ENCODE results near the gene ZBTB7B. TPM values are rescaled to one million over a fixed set of nuclear protein-coding genes. Genes with fewer than 3 reads are reported as not detected.
A peak's percentile ranks its signal among the peaks of the same experiment; 100 is the strongest.
"Not testable (repeated sequence)": the region's sequence is repeated elsewhere in the genome, so short reads cannot be mapped to it uniquely, and the experiment has no call there.

Gene ZBTB7B
- total RNA-seq, 1 donor from 2014 or later = 44.1 TPM

GRCh38 chr1:154982341-154982740 lies 20.3 kb upstream of the ZBTB7B start:
- DNase-seq = no peak
- ATAC-seq (ENCODE audit: poor library complexity) = no peak
- intact Hi-C loops (cut with DNase I) = no loop called here

GRCh38 chr1:154982897-154983648 lies 19.5 kb upstream of the ZBTB7B start, which contains the start of gene FLAD1:
Gene FLAD1, plus strand, starts transcription at chr1:154983344. Its CDS starts 351 bp downstream, at chr1:154983695.
- DNase-seq (peak; percentile 96), ATAC-seq (ENCODE audit: poor library complexity) (peak; percentile 100)
- intact Hi-C loops (cut with DNase I) = no loop called here

- DNase-seq (no peak), ATAC-seq (ENCODE audit: poor library complexity) (no peak)
- intact Hi-C loops (cut with DNase I) = no loop called here
These were observed 18.7 kb upstream of the ZBTB7B start for GRCh38 chr1:154983776-154984466.

GRCh38 chr1:154986736-154987135 lies 15.9 kb upstream of the ZBTB7B start:
- ATAC-seq (ENCODE audit: poor library complexity); intact Hi-C loops (cut with DNase I); DNase-seq: not testable (repeated sequence)

- ATAC-seq (ENCODE audit: poor library complexity) (no peak), DNase-seq (no peak)
- intact Hi-C loops (cut with DNase I) = no loop called here
These were observed 15.3 kb upstream of the ZBTB7B start for GRCh38 chr1:154987326-154987725.

GRCh38 chr1:154988058-154988954 lies 14.3 kb upstream of the ZBTB7B start:
- ATAC-seq (ENCODE audit: poor library complexity) (no peak), DNase-seq (no peak)
- intact Hi-C loops (cut with DNase I) = no loop called here

- intact Hi-C loops (cut with DNase I) = no loop called here
- DNase-seq = no peak
- ATAC-seq (ENCODE audit: poor library complexity) = no peak
These were observed 13.3 kb upstream of the ZBTB7B start for GRCh38 chr1:154989195-154989860.

- no peak for ATAC-seq (ENCODE audit: poor library complexity)
- intact Hi-C loops (cut with DNase I) = no loop called here
- no peak for DNase-seq
These were observed 12.3 kb upstream of the ZBTB7B start for GRCh38 chr1:154990276-154990675.

GRCh38 chr1:154992721-154993571 lies 9.7 kb upstream of the ZBTB7B start:
- intact Hi-C loops (cut with DNase I) = no loop called here
- ATAC-seq (ENCODE audit: poor library complexity) (no peak), DNase-seq (no peak)

GRCh38 chr1:154993572-154994268 lies 8.9 kb upstream of the ZBTB7B start, which contains the start of gene LENEP:
Gene LENEP, plus strand, starts transcription at chr1:154993586. Its CDS starts 22 bp downstream, at chr1:154993608.
- intact Hi-C loops (cut with DNase I) = no loop called here
- ATAC-seq (ENCODE audit: poor library complexity) (no peak), DNase-seq (no peak)

GRCh38 chr1:154994269-154994587 lies 8.4 kb upstream of the ZBTB7B start:
- intact Hi-C loops (cut with DNase I) = no loop called here
- ATAC-seq (ENCODE audit: poor library complexity) (no peak), DNase-seq (no peak)

- intact Hi-C loops (cut with DNase I) = no loop called here
- ATAC-seq (ENCODE audit: poor library complexity) (no peak), DNase-seq (no peak)
These were observed 8.0 kb upstream of the ZBTB7B start for GRCh38 chr1:154994591-154994990.

GRCh38 chr1:154995301-154995983 lies 7.2 kb upstream of the ZBTB7B start:
- intact Hi-C loops (cut with DNase I); ATAC-seq (ENCODE audit: poor library complexity); DNase-seq: not testable (repeated sequence)

- ATAC-seq (ENCODE audit: poor library complexity) (no peak), DNase-seq (no peak)
- intact Hi-C loops (cut with DNase I) = no loop called here
These were observed 5.5 kb upstream of the ZBTB7B start for GRCh38 chr1:154996966-154997701.

GRCh38 chr1:154998201-154998780 lies 4.3 kb upstream of the ZBTB7B start:
- no peak for DNase-seq
- intact Hi-C loops (cut with DNase I) = no loop called here

More at GRCh38 chr1:154998201-154998780, 4.3 kb upstream of the ZBTB7B start:
- ATAC-seq (ENCODE audit: poor library complexity) = no peak
